Amygdala (tissue), 56 donors: Measurements from ENCODE around the gene HBM.
"Not testable (repeated sequence)": the region's sequence is repeated elsewhere in the genome, so short reads cannot be mapped to it uniquely, and the experiment has no call there.

Source experiments
- DNase-seq, 56 donors: peaks; one replicate each; lab custom pipeline; 2025; lab: John Stamatoyannopoulos, UW

HBM gene

GRCh38 chr16:180101-180675 lies 14.4 kb downstream of the HBM start, which contains the start of gene HBQ1:
Gene HBQ1 (plus strand): TSS chr16:180459. CDS start chr16:180487, 28 bp downstream.
- peak in 4 of 56 donors; percentile 1 to 41 (median 20) for DNase-seq

- peak in 24 of 56 donors; percentile 7 to 71 (median 24) for DNase-seq
Observed at GRCh38 chr16:180681-181564, 15.1 kb downstream of the HBM start.

GRCh38 chr16:181565-182021 lies 15.8 kb downstream of the HBM start:
- peak in 20 of 56 donors; percentile 8 to 78 (median 36) for DNase-seq

- no peak for DNase-seq
Observed at GRCh38 chr16:183005-183404, 17.2 kb downstream of the HBM start.

DNA sequence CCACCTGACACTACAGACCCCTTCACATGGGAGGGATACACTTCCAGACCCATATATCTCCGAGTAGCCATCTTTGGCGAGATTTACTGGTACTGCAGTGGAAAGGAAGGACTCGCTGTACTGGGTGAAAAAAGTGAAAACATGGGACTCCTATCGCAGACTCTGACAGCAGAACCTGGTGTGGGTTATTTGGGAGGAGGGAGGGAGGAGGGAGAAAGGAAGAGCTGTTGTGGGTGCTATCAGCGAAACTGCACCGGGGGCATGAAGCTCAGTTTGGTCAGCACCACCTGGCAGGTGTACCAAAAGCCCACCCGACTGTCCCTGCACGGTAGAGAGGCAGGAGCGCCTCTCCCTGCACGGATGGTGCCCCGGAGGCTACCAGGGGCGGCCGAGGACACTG lies 19.4 kb downstream of the HBM start:
- no peak for DNase-seq

GRCh38 chr16:185691-186090 lies 19.9 kb downstream of the HBM start:
- no peak for DNase-seq

DNA sequence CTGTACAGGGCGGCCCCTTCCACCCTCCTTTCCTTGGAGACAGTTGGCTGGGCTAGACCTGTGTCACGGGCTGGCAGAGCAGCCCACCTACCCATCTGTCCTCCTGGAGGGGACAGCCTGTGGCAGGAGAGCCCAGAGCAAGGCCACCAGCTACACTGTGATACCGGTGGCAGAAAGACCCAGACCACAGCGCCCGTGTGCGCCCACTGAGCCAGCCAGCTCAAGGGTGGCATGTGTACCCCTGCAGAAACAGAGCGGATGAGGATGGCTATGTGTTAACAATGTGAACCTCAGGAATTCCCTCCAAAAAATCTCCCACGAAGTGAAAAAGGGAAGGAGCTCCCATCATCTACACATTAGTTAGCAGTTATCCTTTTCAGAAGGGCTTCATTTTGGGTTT lies 21.6 kb downstream of the HBM start:
- no peak for DNase-seq

- no peak for DNase-seq
Observed at GRCh38 chr16:188674-189073, 22.9 kb downstream of the HBM start.

DNA sequence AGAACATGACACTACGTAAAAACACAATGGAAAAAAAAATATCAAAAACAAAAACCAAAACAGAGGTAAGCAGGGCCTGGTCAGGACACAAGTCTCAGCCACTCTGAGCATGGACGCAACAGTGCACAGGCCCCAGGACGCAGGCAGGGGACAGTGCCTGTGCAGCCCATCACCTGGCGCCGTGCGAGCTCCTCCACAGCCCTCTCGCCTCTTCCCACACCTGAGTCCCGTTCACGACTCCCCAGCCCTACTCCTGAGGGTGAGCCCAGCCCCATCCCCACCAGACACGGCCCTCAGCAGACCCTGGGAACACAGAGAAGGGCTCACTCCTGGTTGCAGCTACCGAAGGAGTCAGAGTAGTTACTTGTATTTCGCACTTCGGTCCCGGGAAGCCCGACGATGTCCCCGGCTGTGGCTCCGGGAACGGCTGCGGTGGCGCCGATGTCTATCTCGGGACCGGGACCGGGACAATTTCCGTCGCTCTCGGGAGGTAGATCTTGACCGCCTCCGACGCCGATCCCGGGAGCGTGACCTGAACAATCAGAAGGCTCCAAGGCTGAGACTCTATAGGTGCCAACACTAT lies 23.9 kb downstream of the HBM start:
- DNase-seq: no peak

DNA sequence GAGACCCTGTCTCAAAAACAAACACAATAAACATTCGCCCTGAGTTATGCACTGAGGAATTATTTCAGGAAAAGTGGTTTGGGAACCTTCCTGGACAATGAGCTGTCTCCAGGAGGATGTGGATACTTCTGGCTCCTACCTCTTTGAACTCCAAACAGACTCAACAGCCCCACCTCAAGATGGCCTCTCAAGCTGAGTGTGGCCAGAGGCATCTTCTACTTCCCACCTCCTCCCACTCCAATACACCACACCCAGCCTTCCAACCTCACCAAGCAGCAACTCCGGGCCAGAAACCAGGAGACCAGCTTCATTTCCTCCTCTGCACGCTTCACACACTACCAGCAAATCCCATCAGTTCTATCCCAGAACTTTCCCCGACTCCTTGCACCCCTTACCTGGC lies 26.1 kb downstream of the HBM start:
- no peak for DNase-seq

GRCh38 chr16:192686-193085 lies 26.9 kb downstream of the HBM start:
- DNase-seq: no peak

GRCh38 chr16:193441-193840 lies 27.7 kb downstream of the HBM start:
- DNase-seq: no peak

DNA sequence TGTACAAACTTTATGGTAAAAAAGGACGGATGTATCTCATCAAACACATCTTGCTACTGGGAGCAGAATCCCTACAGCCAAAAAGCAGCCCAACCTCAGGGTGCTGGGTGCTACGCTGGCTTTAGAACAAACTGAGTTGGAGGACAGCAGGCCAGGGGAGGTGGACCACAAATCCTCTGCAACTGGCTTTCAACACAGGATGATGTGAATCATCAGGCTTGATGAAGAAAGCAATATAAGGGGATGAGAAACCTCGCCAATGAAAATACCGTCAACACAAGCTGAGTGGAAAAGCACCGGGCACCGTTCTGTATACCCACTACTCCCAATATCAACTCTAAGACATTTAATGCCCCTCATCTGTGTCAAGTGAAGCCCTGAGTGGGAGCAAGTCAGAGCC lies 28.7 kb downstream of the HBM start:
- no peak for DNase-seq

DNA sequence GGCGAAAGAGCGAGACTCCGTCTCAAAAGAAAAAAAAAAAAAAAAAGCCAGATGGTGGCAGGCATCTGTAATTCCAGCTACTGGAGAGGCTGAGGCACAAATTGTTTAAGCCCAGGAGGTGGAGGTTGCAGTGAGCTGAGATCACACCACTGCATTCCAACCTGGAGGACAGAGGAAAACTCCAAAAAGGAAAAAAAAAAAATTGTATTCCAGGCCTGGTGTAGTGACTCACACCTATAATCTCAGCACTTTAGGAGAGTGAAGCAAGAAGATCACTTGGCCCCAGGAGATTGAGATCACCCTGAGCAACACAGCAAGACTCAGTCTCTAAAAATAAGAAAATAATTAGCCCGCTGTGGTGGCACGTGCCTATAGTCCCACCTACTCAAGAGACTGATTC lies 34.6 kb downstream of the HBM start:
- DNase-seq: no peak

DNA sequence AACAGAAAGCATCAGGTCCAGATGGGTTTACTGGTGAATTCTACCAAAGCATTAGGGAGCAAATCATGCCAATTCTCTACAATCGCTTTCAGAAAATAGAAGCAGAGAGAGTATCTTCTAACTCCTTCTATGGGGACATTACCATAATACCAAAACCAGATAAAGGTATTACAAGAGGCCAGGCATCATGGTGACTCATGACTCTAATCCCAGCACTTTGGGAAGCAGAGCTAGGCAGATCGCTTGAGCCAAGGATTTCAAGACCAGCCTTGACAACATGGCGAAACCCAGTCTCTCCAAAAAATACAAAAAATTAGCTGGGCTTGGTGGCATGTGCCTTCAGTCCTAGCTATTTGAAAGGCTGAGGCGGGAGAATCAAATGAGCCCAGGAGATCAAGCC lies 37.5 kb downstream of the HBM start:
- no peak for DNase-seq

DNA sequence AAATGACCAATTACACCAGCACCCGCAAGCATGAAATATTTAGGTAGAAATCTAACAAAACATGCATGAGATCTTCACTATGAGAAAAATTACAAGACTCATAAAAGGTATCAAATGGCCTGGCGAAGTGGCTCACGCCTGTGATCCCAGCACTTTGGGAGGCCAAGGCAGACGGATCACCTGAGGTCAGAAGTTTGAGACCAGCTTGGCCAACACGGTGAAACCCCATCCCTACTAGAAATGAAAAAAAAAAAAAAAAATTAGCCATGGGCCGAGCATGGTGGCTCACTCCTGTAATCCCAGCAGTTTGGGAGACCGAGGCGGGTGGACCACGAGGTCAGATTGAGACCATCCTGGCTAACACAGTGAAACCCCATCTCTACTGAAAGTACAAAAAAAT lies 38.3 kb downstream of the HBM start:
- DNase-seq: not testable (repeated sequence)

- not testable (repeated sequence) for DNase-seq
Observed at GRCh38 chr16:209359-209758, 43.6 kb downstream of the HBM start.

- DNase-seq: not testable (repeated sequence)
Observed at GRCh38 chr16:211631-212180, 45.9 kb downstream of the HBM start.

DNA sequence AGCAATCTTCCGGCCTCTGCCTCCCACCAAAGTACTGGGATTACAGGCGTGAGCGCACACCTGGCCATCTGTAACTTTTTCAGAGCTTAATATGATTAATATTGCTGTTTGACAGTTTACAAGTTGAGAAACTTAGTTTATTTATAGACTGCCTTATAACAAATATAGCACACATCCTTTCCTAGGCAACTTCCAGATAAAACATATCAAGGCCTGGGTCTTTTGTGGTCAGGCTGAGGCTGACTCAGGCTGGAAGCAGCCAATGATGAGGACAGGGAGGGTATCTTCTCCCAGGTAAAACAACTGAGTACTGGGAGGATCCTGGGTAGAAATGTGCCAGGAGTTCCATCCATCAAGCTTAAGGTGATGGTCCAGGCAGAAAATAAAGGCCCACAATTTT lies 47.2 kb downstream of the HBM start:
- DNase-seq: no peak
